HG03159 (cell line): ENCODE data around the gene ELP1.
"Not testable (repeated sequence)": the region's sequence is repeated elsewhere in the genome, so short reads cannot be mapped to it uniquely, and the experiment has no call there.

Experiments used
- ATAC-seq: cut with Tn5 transposase; IDR thresholded peaks from one replicate; pipeline ENCODE4 v1.9.1; 2021; ENCODE audit warnings: mild to moderate bottlenecking, moderate library complexity; ENCODE audit not compliant: unreplicated experiment

ELP1 gene

GRCh38 chr9:108934323-108934893 lies 484 bp upstream of the ELP1 start, which contains the start of gene ABITRAM:
TSS of gene ABITRAM (plus strand) at chr9:108934400. CDS start at chr9:108934487, 87 bp downstream.
- peak; percentile 84 for ATAC-seq

- ATAC-seq, result peak; percentile 28
Measured at GRCh38 chr9:108933231-108933717, 650 bp downstream of the ELP1 start.

- no peak for ATAC-seq
Measured at GRCh38 chr9:108928386-108928785, 5.5 kb downstream of the ELP1 start.

- ATAC-seq, result no peak
Measured at GRCh38 chr9:108924466-108924865, 9.5 kb downstream of the ELP1 start.

GRCh38 chr9:108921200-108921599 lies 12.7 kb downstream of the ELP1 start:
- no peak for ATAC-seq

GRCh38 chr9:108920401-108920800 lies 13.5 kb downstream of the ELP1 start:
- ATAC-seq, result not testable (repeated sequence)

GRCh38 chr9:108919517-108919916 lies 14.4 kb downstream of the ELP1 start:
- ATAC-seq, result no peak

- no peak for ATAC-seq
Measured at GRCh38 chr9:108913391-108913790, 20.5 kb downstream of the ELP1 start.

GRCh38 chr9:108911820-108912219 lies 22.1 kb downstream of the ELP1 start:
- ATAC-seq, result no peak

- no peak for ATAC-seq
Measured at GRCh38 chr9:108910914-108911313, 23.0 kb downstream of the ELP1 start.

GRCh38 chr9:108910402-108910801 lies 23.5 kb downstream of the ELP1 start:
- ATAC-seq, result no peak

GRCh38 chr9:108905494-108905893 lies 28.4 kb downstream of the ELP1 start:
- ATAC-seq, result no peak

GRCh38 chr9:108904161-108904560 lies 29.8 kb downstream of the ELP1 start:
- ATAC-seq, result no peak

GRCh38 chr9:108903420-108904103 lies 30.4 kb downstream of the ELP1 start:
- no peak for ATAC-seq

- no peak for ATAC-seq
Measured at GRCh38 chr9:108900176-108900575, 33.7 kb downstream of the ELP1 start.

GRCh38 chr9:108899023-108899695 lies 34.8 kb downstream of the ELP1 start:
- ATAC-seq, result not testable (repeated sequence)

- ATAC-seq, result no peak
Measured at GRCh38 chr9:108897324-108898096, 36.4 kb downstream of the ELP1 start.

- no peak for ATAC-seq
Measured at GRCh38 chr9:108894225-108894997, 39.5 kb downstream of the ELP1 start.

GRCh38 chr9:108889649-108890067 lies 44.3 kb downstream of the ELP1 start:
- ATAC-seq, result no peak

- ATAC-seq, result not testable (repeated sequence)
Measured at GRCh38 chr9:108886594-108887271, 47.2 kb downstream of the ELP1 start.
